Effector memory CD4-positive, alpha-beta T cell (primary cell): Measurements from ENCODE around the gene CPA3.

Experiments used
- DNase-seq, 3 donors: peaks; one replicate each; pipeline ENCODE4 v3.0.0-alpha.2; 2020
- H3K27ac ChIP-seq: 2 replicates; pipeline ENCODE4 v1.7.0; 2013; ENCODE audit warnings: mild to moderate bottlenecking, low read length, moderate library complexity; ENCODE audit not compliant: insufficient read depth, poor library complexity, severe bottlenecking
- H3K27me3 ChIP-seq: replicated peaks from 2 replicates; pipeline ENCODE4 v1.7.0; 2013; ENCODE audit warnings: mild to moderate bottlenecking, low read length; ENCODE audit not compliant: insufficient read depth, control insufficient read depth, poor library complexity, severe bottlenecking
- H3K36me3 ChIP-seq: 2 replicates; pipeline ENCODE4 v1.7.0; 2013; ENCODE audit warnings: mild to moderate bottlenecking, low read length, moderate library complexity; ENCODE audit not compliant: control insufficient read depth, insufficient read depth
- H3K4me1 ChIP-seq: 2 replicates; pipeline ENCODE4 v1.7.0; 2013; ENCODE audit warnings: low read length, mild to moderate bottlenecking; ENCODE audit not compliant: control insufficient read depth, insufficient read depth, poor library complexity, severe bottlenecking
- H3K4me3 ChIP-seq: 2 replicates; pipeline ENCODE4 v1.7.0; 2013; ENCODE audit warnings: low read length, low read depth, mild to moderate bottlenecking; ENCODE audit not compliant: insufficient read depth, poor library complexity, severe bottlenecking
- H3K9me3 ChIP-seq: 2 replicates; pipeline ENCODE4 v1.7.0; 2013; ENCODE audit warnings: mild to moderate bottlenecking, low read length, moderate library complexity; ENCODE audit not compliant: control insufficient read depth

CPA3 gene

GRCh38 chr3:148931574-148931973, 66.5 kb downstream of the CPA3 start:
- Histone ChIP-seq H3K9me3 (no peaks in the 10 kb centered on the region), H3K4me1 (no peaks in the 10 kb centered on the region), H3K4me3 (no peak overlapping the region), H3K27ac (no peak overlapping the region), H3K27me3 (no peaks in the 10 kb centered on the region), H3K36me3 (no peaks in the 10 kb centered on the region)
- DNase-seq, result no peak

DNA sequence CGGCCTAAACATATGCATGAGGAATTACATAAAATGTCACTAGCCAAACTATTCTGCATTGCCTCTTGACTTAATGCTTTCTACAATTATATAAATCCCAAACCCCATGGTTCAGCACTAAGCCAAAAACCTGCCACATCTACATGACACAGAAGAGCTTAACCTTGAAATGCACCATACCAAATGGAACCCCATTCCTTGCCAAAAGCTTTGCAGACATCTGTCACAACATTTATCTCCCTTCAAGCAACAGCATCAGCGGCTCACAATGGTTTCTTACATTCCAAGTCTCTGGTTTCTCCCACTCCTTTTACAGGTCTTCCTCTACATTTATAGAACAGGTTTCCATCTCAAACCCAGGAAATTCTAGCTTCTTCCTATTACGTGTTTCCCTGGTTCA, 67.9 kb downstream of the CPA3 start:
- Histone ChIP-seq H3K36me3 (no peaks in the 10 kb centered on the region), H3K27me3 (no peaks in the 10 kb centered on the region), H3K4me1 (no peaks in the 10 kb centered on the region), H3K9me3 (no peaks in the 10 kb centered on the region), H3K4me3 (no peak overlapping the region), H3K27ac (no peak overlapping the region)
- no peak for DNase-seq

GRCh38 chr3:148937467-148938255, 72.6 kb downstream of the CPA3 start:
- Histone ChIP-seq H3K36me3 (no peaks in the 10 kb centered on the region), H3K9me3 (no peaks in the 10 kb centered on the region), H3K27ac (no peak overlapping the region), H3K4me1 (no peaks in the 10 kb centered on the region), H3K27me3 (no peaks in the 10 kb centered on the region), H3K4me3 (no peak overlapping the region)
- no peak for DNase-seq

- Histone ChIP-seq H3K27ac (no peak overlapping the region), H3K27me3 (no peaks in the 10 kb centered on the region), H3K4me1 (no peaks in the 10 kb centered on the region), H3K36me3 (no peaks in the 10 kb centered on the region), H3K4me3 (no peak overlapping the region), H3K9me3 (no peaks in the 10 kb centered on the region)
- no peak for DNase-seq
Measured at GRCh38 chr3:148938306-148938705, 73.2 kb downstream of the CPA3 start.

DNA sequence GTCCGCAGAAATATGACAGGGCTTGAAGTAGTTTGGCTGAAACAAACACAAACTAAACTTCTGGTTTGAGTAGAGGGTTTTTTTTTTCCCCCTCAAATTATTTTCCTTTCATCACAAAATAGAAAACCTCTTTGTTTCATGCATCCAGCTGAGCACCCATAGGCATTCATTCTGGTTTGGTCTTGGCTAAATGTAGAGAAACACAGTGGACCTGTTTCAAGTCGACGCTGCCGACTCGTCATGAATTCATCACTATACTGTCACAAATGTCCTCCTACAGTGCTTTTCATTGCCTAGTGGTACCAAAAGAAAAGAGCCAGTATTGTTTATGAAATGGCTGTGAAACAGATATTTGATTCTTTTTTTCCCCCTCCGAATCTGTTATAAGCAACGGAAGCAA, 73.8 kb downstream of the CPA3 start:
- Histone ChIP-seq H3K36me3 (no peaks in the 10 kb centered on the region), H3K4me3 (no peak overlapping the region), H3K9me3 (no peaks in the 10 kb centered on the region), H3K4me1 (no peaks in the 10 kb centered on the region), H3K27me3 (no peaks in the 10 kb centered on the region), H3K27ac (no peak overlapping the region)
- DNase-seq, result no peak

DNA sequence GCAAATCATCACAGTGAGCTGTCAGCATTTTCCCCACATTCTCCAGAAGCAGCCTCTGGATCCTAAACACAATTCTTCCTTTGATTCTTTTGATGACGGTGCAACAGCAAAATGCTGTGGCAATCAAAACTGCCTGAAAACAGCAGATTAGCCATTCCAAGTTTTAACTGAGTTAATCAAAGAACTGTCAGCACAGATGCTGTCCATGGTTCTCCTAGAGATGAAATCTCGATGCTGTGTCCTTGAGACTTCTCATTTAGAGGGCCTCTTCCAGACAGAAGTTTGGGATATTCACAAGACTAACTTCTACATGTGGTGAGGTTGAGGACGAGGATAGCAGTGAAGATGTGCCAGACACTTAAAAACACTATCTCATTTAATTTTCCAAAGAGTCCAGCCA, 75.9 kb downstream of the CPA3 start:
- H3K9me3 ChIP-seq, result no peaks in the 10 kb centered on the region
- H3K36me3 ChIP-seq, result no peaks in the 10 kb centered on the region
- no peak for DNase-seq
- no peak overlapping the region for H3K27ac ChIP-seq
- no peaks in the 10 kb centered on the region for H3K27me3 ChIP-seq
- H3K4me1 ChIP-seq, result no peaks in the 10 kb centered on the region
- no peak overlapping the region for H3K4me3 ChIP-seq

- no peaks in the 10 kb centered on the region for H3K4me1 ChIP-seq
- no peaks in the 10 kb centered on the region for H3K27me3 ChIP-seq
- H3K36me3 ChIP-seq, result no peaks in the 10 kb centered on the region
- H3K9me3 ChIP-seq, result no peaks in the 10 kb centered on the region
- H3K4me3 ChIP-seq, result no peak overlapping the region
- no peak overlapping the region for H3K27ac ChIP-seq
- DNase-seq, result no peak
Measured at GRCh38 chr3:148943506-148944205, 78.6 kb downstream of the CPA3 start.

GRCh38 chr3:148945116-148945515, 80.0 kb downstream of the CPA3 start:
- H3K36me3 ChIP-seq, result no peaks in the 10 kb centered on the region
- no peaks in the 10 kb centered on the region for H3K9me3 ChIP-seq
- no peaks in the 10 kb centered on the region for H3K4me1 ChIP-seq
- H3K27ac ChIP-seq, result no peak overlapping the region
- H3K4me3 ChIP-seq, result no peak overlapping the region
- H3K27me3 ChIP-seq, result no peaks in the 10 kb centered on the region
- DNase-seq, result no peak
